GM12801 (cell line): ENCODE data around the gene SMKR1.

ENCODE experiments used
- CTCF ChIP-seq: IDR thresholded peaks from one replicate; pipeline ENCODE4 v1.5.1; 2011; ENCODE audit warnings: control low read depth; ENCODE audit not compliant: insufficient read length; ENCODE audit errors: extremely low read depth

The SMKR1 gene

GRCh38 chr7:129553899-129554461 is 51.6 kb downstream of the SMKR1 start:
- TF ChIP-seq CTCF, result no peak

- no peak for TF ChIP-seq CTCF
Observed at GRCh38 chr7:129556607-129557133, 54.3 kb downstream of the SMKR1 start.

GRCh38 chr7:129557686-129558481 is 55.6 kb downstream of the SMKR1 start:
- TF ChIP-seq CTCF, result no peak

- TF ChIP-seq CTCF, result no peak
Observed at GRCh38 chr7:129559564-129559963, 57.2 kb downstream of the SMKR1 start.

GRCh38 chr7:129560831-129561230 is 58.5 kb downstream of the SMKR1 start:
- TF ChIP-seq CTCF, result no peak

- no peak for TF ChIP-seq CTCF
Observed at GRCh38 chr7:129561677-129562359, 59.5 kb downstream of the SMKR1 start.
